SK-N-SH treated with all-trans-retinoic acid at 6 μM for 48 hours (cell line): Measurements from ENCODE around the gene PNPLA7.

Experiments
- ATAC-seq: fragments of 200-7000 bp; cut with Tn5 transposase; 3 replicates; pipeline ENCODE4 v1.9.1; 2020; ENCODE audit warnings: mild to moderate bottlenecking, moderate library complexity
- ARNTL ChIP-seq: fragments of 450-650 bp; formaldehyde crosslinking; IDR thresholded peaks from 2 replicates; pipeline ENCODE4 v1.5.0; 2020; ENCODE audit warnings: low read depth, mild to moderate bottlenecking, moderate library complexity, borderline replicate concordance
- BACH2 ChIP-seq: fragments of 250-450 bp; sonication (Bioruptor Pico); IDR thresholded peaks from 2 replicates; pipeline ENCODE4 v1.9.0; 2021; ENCODE audit warnings: mild to moderate bottlenecking, borderline replicate concordance
- CREB5 ChIP-seq: fragments of 250-450 bp; sonication (Bioruptor Pico); IDR thresholded peaks from 2 replicates; pipeline ENCODE4 v1.5.1; 2020; ENCODE audit warnings: low read depth, mild to moderate bottlenecking, moderate library complexity
- ESRRG ChIP-seq: fragments of 250-450 bp; sonication (Bioruptor Pico); IDR thresholded peaks from 2 replicates; pipeline ENCODE4 v1.6.1; 2021; ENCODE audit warnings: mild to moderate bottlenecking
- GLIS3 ChIP-seq: fragments of 250-450 bp; sonication (Bioruptor Pico); IDR thresholded peaks from 2 replicates; pipeline ENCODE4 v1.5.0; 2020; ENCODE audit warnings: mild to moderate bottlenecking, moderate library complexity
- OSR1 ChIP-seq: fragments of 250-450 bp; sonication (Bioruptor Pico); IDR thresholded peaks from 2 replicates; pipeline ENCODE4 v1.8.0; 2022; ENCODE audit warnings: moderate library complexity, mild to moderate bottlenecking, inconsistent platforms
- PATZ1 ChIP-seq: fragments of 250-450 bp; sonication (Bioruptor Pico); IDR thresholded peaks from 2 replicates; pipeline ENCODE4 v1.8.0; 2020; ENCODE audit warnings: mild to moderate bottlenecking, moderate library complexity, borderline replicate concordance
- POU6F1 ChIP-seq: fragments of 250-450 bp; sonication (Bioruptor Pico); IDR thresholded peaks from 2 replicates; pipeline ENCODE4 v1.8.0; 2021; ENCODE audit warnings: low read depth, mild to moderate bottlenecking, moderate library complexity, borderline replicate concordance
- RARB ChIP-seq: fragments of 250-450 bp; sonication (Bioruptor Pico); IDR thresholded peaks from 2 replicates; pipeline ENCODE4 v1.8.0; 2021; ENCODE audit warnings: mild to moderate bottlenecking, moderate library complexity
- SNAI2 ChIP-seq: fragments of 250-450 bp; sonication (Bioruptor Pico); IDR thresholded peaks from 2 replicates; pipeline ENCODE4 v1.5.0; 2020; ENCODE audit warnings: mild to moderate bottlenecking, moderate library complexity
- TCF4 ChIP-seq: fragments of 250-450 bp; sonication (Bioruptor Pico); IDR thresholded peaks from 2 replicates; pipeline ENCODE4 v1.8.0; 2021; ENCODE audit warnings: mild to moderate bottlenecking, moderate library complexity, borderline replicate concordance
- TOX ChIP-seq: fragments of 250-450 bp; sonication (Bioruptor Pico); IDR thresholded peaks from 2 replicates; pipeline ENCODE4 v1.8.0; 2021; ENCODE audit warnings: mild to moderate bottlenecking, moderate library complexity, borderline replicate concordance
- TSHZ2 ChIP-seq: fragments of 250-450 bp; sonication (Bioruptor Pico); IDR thresholded peaks from 2 replicates; pipeline ENCODE4 v1.5.0; 2020; ENCODE audit warnings: mild to moderate bottlenecking, moderate library complexity
- ZC3H10 ChIP-seq: fragments of 250-450 bp; sonication (Bioruptor Pico); IDR thresholded peaks from 2 replicates; pipeline ENCODE4 v1.5.1; 2021; ENCODE audit warnings: mild to moderate bottlenecking, moderate library complexity
- ZFP3 ChIP-seq: fragments of 250-450 bp; sonication (Bioruptor Pico); IDR thresholded peaks from 2 replicates; pipeline ENCODE4 v1.5.0; 2020; ENCODE audit warnings: mild to moderate bottlenecking, moderate library complexity
- ZFP30 ChIP-seq: fragments of 450-650 bp; formaldehyde crosslinking; IDR thresholded peaks from 2 replicates; pipeline ENCODE4 v1.5.0; 2022; ENCODE audit warnings: mild to moderate bottlenecking, moderate library complexity
- ZNF565 ChIP-seq: fragments of 450-650 bp; formaldehyde crosslinking; conservative IDR thresholded peaks from 2 replicates; pipeline ENCODE4 v1.5.0; 2020; ENCODE audit warnings: low read depth, mild to moderate bottlenecking, moderate library complexity
- ZNF70 ChIP-seq: fragments of 450-650 bp; formaldehyde crosslinking; IDR thresholded peaks from 2 replicates; pipeline ENCODE4 v1.5.0; 2020; ENCODE audit warnings: mild to moderate bottlenecking, moderate library complexity
- ZNF8 ChIP-seq: fragments of 450-650 bp; formaldehyde crosslinking; IDR thresholded peaks from 2 replicates; pipeline ENCODE4 v1.5.0; 2020; ENCODE audit warnings: mild to moderate bottlenecking, moderate library complexity

The PNPLA7 gene

GRCh38 chr9:137441935-137442321 lies 108.3 kb downstream of the PNPLA7 start:
- TF ChIP-seq OSR1 (CRISPR knock-in tag) (no peak), GLIS3 (no peak), ZFP3 (no peak), TCF4 (CRISPR knock-in tag) (no peak), PATZ1 (CRISPR knock-in tag) (no peak), SNAI2 (CRISPR knock-in tag) (no peak), ZNF70 (no peak), ARNTL (CRISPR knock-in tag) (no peak)
- no peak for ATAC-seq

GRCh38 chr9:137441289-137441934 lies 108.8 kb downstream of the PNPLA7 start, which contains the start of gene ENTPD8:
Gene ENTPD8, minus strand, starts transcription at chr9:137441357. Its CDS starts 3,072 bp downstream, at chr9:137438285.
- TF ChIP-seq RARB (CRISPR knock-in tag) (no peak), ZFP3 (no peak), CREB5 (no peak), BACH2 (CRISPR knock-in tag) (no peak), TSHZ2 (CRISPR knock-in tag) (no peak), ZFP30 (no peak), POU6F1 (no peak), ZNF565 (CRISPR knock-in tag) (no peak), SNAI2 (CRISPR knock-in tag) (no peak), ZNF8 (CRISPR knock-in tag) (no peak), ESRRG (CRISPR knock-in tag) (no peak), TOX (CRISPR knock-in tag) (no peak), ZC3H10 (no peak), ARNTL (CRISPR knock-in tag) (no peak), OSR1 (CRISPR knock-in tag) (no peak), ZNF70 (no peak), TCF4 (CRISPR knock-in tag) (no peak)
- peak; percentile 63 for ATAC-seq

- no peak for ATAC-seq
- TF ChIP-seq POU6F1, result no peak
- TF ChIP-seq OSR1 (CRISPR knock-in tag), result no peak
- TF ChIP-seq ZFP30, result no peak
- TF ChIP-seq ZNF8 (CRISPR knock-in tag), result no peak
- TF ChIP-seq SNAI2 (CRISPR knock-in tag), result no peak
- no peak for TF ChIP-seq TOX (CRISPR knock-in tag)
- no peak for TF ChIP-seq CREB5
- TF ChIP-seq ZFP3, result no peak
- TF ChIP-seq ZC3H10, result no peak
- TF ChIP-seq ZNF70, result no peak
- no peak for TF ChIP-seq TCF4 (CRISPR knock-in tag)
- TF ChIP-seq ZNF565 (CRISPR knock-in tag), result no peak
- no peak for TF ChIP-seq BACH2 (CRISPR knock-in tag)
- TF ChIP-seq, all 23 proteins: peak for 0
These were observed 111.0 kb downstream of the PNPLA7 start for GRCh38 chr9:137439158-137439714.
